ENCODE measurements around the gene SLC2A4RG.

GRCh38 chr20:63791497-63792156 is 52.1 kb downstream of the SLC2A4RG start:
- TF ChIP-seq CTCF (IDR thresholded peaks at IDR 0.05) (no peak), POLR2A (IDR thresholded peaks at IDR 0.05) (no peak)
